Measurements from ENCODE around the gene SKIC8.

DNA sequence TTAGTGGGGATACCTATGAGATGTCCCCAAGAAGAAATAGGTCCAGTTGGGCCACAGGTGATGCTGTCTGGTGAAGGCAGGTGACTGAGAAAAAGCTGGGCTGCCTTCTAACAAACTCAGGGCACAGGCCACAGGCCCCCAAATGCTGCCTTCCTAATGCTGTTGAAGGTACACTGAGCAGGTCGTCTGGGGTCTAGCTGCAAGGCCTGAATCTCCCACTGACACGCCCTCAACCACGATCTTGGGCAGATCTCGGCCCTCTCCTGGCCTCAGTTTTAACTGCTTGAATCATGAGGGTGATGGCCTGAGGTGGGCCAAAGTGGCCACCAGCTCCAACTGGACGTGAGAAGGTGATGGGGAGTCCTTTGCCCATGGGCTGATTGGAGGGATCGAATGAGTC lies 62.9 kb downstream of the SKIC8 start:
- TF ChIP-seq, protein P1, sequence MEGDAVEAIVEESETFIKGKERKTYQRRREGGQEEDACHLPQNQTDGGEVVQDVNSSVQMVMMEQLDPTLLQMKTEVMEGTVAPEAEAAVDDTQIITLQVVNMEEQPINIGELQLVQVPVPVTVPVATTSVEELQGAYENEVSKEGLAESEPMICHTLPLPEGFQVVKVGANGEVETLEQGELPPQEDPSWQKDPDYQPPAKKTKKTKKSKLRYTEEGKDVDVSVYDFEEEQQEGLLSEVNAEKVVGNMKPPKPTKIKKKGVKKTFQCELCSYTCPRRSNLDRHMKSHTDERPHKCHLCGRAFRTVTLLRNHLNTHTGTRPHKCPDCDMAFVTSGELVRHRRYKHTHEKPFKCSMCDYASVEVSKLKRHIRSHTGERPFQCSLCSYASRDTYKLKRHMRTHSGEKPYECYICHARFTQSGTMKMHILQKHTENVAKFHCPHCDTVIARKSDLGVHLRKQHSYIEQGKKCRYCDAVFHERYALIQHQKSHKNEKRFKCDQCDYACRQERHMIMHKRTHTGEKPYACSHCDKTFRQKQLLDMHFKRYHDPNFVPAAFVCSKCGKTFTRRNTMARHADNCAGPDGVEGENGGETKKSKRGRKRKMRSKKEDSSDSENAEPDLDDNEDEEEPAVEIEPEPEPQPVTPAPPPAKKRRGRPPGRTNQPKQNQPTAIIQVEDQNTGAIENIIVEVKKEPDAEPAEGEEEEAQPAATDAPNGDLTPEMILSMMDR (IDR thresholded peaks at IDR 0.05; ENCODE audit: insufficient read depth, low read depth, low read length) = no peak
- no peak for TF ChIP-seq EZH2 (IDR thresholded peaks at IDR 0.05; ENCODE audit: insufficient read depth, low read length)

All from astrocyte (in vitro differentiated cells and primary cell).